HCT116 (cell line): ENCODE data around the gene KRT79. TPM values are rescaled to one million over a fixed set of nuclear protein-coding genes. Genes with fewer than 3 reads are reported as not detected.

ENCODE experiments used
- ATAC-seq: fragments of 200-7000 bp; cut with Tn5 transposase; 2 replicates; pipeline ENCODE4 v1.9.1; 2020; ENCODE audit warnings: mild to moderate bottlenecking, moderate library complexity
- BruUV-seq: library from RNA; stranded (reverse); fragments of 400-500 nt; replicated peaks from 2 replicates; lab custom pipeline; 2021; lab: Mats Ljungman, UMichigan
- CTCF ChIA-PET: fragments of 300-600 bp; sonication (Branson Sonifier 250); formaldehyde crosslinking; loops from one replicate; lab custom pipeline; 2021; ENCODE audit warnings: antibody characterized with exemption; lab: Charles Lee
- POLR2A ChIA-PET: fragments of 300-600, 350-600 bp; sonication (Branson Sonifier 250); formaldehyde crosslinking; loops from one replicate; lab custom pipeline; 2021; ENCODE audit warnings: antibody characterized with exemption; lab: Charles Lee
- RAD21 ChIA-PET, 2 experiments: fragments of 300-600 bp; sonication (Branson Sonifier 250); formaldehyde crosslinking; loops; one replicate each; lab custom pipeline; 2023; ENCODE audit warnings: low total read pairs in 2 of 2; ENCODE audit not compliant: uncharacterized antibody in 2 of 2, unreplicated experiment in 2 of 2, low non-redundant PET in 1 of 2; lab: Charles Lee
- DNase-seq: peaks from one replicate; pipeline ENCODE4 v3.0.0-alpha.2; 2010; ENCODE audit warnings: low read depth, low spot score
- H2AFZ ChIP-seq: fragments of 200-600 bp; shearing (Covaris generic), sonication (generic); 2 replicates; pipeline ENCODE4 v1.6.1; 2017; ENCODE audit warnings: low read depth, mixed run types, mixed read lengths, antibody characterized with exemption, low read length; ENCODE audit not compliant: poor library complexity, severe bottlenecking
- H3K27ac ChIP-seq: 2 replicates; pipeline ENCODE4 v1.5.1; 2012; ENCODE audit warnings: low read depth, low read length
- H3K27me3 ChIP-seq: fragments of 200-600 bp; sonication (generic); 2 replicates; pipeline ENCODE4 v1.6.1; 2016; ENCODE audit warnings: mixed run types, low read length, mixed read lengths; ENCODE audit not compliant: insufficient read depth
- H3K36me3 ChIP-seq, 2 experiments: fragments of 200-500 bp in 1 of 2; fragments of 200-600 bp in 1 of 2; sonication (Bioruptor generic) in 1 of 2; sonication (generic) in 1 of 2; 2 replicates each; pipeline versions ENCODE4 v1.5.1 to v1.6.1; 2014 to 2016; ENCODE audit warnings: low read length in 2 of 2, inconsistent platforms in 1 of 2, mixed read lengths in 1 of 2, mixed run types in 1 of 2; ENCODE audit not compliant: insufficient read depth in 2 of 2, control insufficient read depth in 1 of 2
- H3K4me1 ChIP-seq, 2 experiments: fragments of 200-600 bp in 1 of 2; sonication (generic) in 1 of 2; 2 replicates each; pipeline versions ENCODE4 v1.5.1 to v1.6.1; 2012 to 2017; ENCODE audit warnings: low read length in 2 of 2, inconsistent platforms in 1 of 2, mild to moderate bottlenecking in 1 of 2, mixed read lengths in 1 of 2, mixed run types in 1 of 2, moderate library complexity in 1 of 2; ENCODE audit not compliant: insufficient read depth in 2 of 2, control insufficient read depth in 1 of 2
- H3K4me2 ChIP-seq: fragments of 200-600 bp; sonication (generic); 2 replicates; pipeline ENCODE4 v1.6.1; 2017; ENCODE audit warnings: mixed run types, low read length, mixed read lengths
- H3K4me3 ChIP-seq, 2 experiments: fragments of 200-600 bp in 1 of 2; sonication (generic) in 1 of 2; replicated peaks in 1 of 2; 2 replicates each; pipeline ENCODE4 v1.5.1; 2011 to 2016; ENCODE audit warnings: low read length in 2 of 2, control low read depth in 1 of 2, low read depth in 1 of 2, mild to moderate bottlenecking in 1 of 2, mixed read lengths in 1 of 2, mixed run types in 1 of 2
- H3K79me2 ChIP-seq: fragments of 200-600 bp; sonication (generic); 2 replicates; pipeline ENCODE4 v1.6.1; 2017; ENCODE audit warnings: mild to moderate bottlenecking, mixed run types, low read length, moderate library complexity, mixed read lengths; ENCODE audit not compliant: insufficient read depth
- H3K9ac ChIP-seq: fragments of 200-600 bp; sonication (generic); 2 replicates; pipeline ENCODE4 v1.6.1; 2016; ENCODE audit warnings: low read length, mixed read lengths
- H3K9me2 ChIP-seq: fragments of 200-600 bp; sonication (generic), shearing (Covaris generic); 2 replicates; pipeline ENCODE4 v1.6.1; 2017; ENCODE audit warnings: mixed run types, mild to moderate bottlenecking, moderate library complexity; ENCODE audit not compliant: insufficient read depth
- H3K9me3 ChIP-seq, 2 experiments: fragments of 200-500 bp in 1 of 2; fragments of 200-600 bp in 1 of 2; sonication (Bioruptor generic) in 1 of 2; sonication (generic) in 1 of 2; 2 replicates each; pipeline ENCODE4 v1.6.1; 2014 to 2017; ENCODE audit warnings: low read length in 2 of 2, mixed read lengths in 2 of 2, inconsistent platforms in 1 of 2, low read depth in 1 of 2, mild to moderate bottlenecking in 1 of 2, mixed run types in 1 of 2, moderate library complexity in 1 of 2; ENCODE audit not compliant: control insufficient read depth in 1 of 2, insufficient read depth in 1 of 2
- H4K20me1 ChIP-seq: fragments of 200-600 bp; sonication (generic), shearing (Covaris generic); 2 replicates; pipeline ENCODE4 v1.6.1; 2017; ENCODE audit warnings: mixed run types, mild to moderate bottlenecking, moderate library complexity; ENCODE audit not compliant: insufficient read depth
- EGR1 ChIP-seq: IDR thresholded peaks from 2 replicates; pipeline ENCODE4 v1.6.1; 2012; ENCODE audit warnings: low read depth
- ELF1 ChIP-seq: IDR thresholded peaks from 2 replicates; pipeline ENCODE4 v1.6.1; 2012; ENCODE audit warnings: low read depth, borderline replicate concordance
- EZH2phosphoT487 ChIP-seq: fragments of 200-600 bp; IDR thresholded peaks from 2 replicates; pipeline ENCODE4 v1.6.1; 2018; ENCODE audit warnings: antibody characterized with exemption, borderline replicate concordance
- FOSL1 ChIP-seq: IDR thresholded peaks from 2 replicates; pipeline ENCODE4 v1.6.1; 2012; ENCODE audit warnings: low read depth
- JUND ChIP-seq: IDR thresholded peaks from 2 replicates; pipeline ENCODE4 v1.6.1; 2012
- MAX ChIP-seq: IDR thresholded peaks from 2 replicates; pipeline ENCODE4 v1.6.1; 2012
- POLR2AphosphoS5 ChIP-seq: IDR thresholded peaks from 2 replicates; pipeline ENCODE4 v1.6.1; 2011; ENCODE audit warnings: mild to moderate bottlenecking, low read depth, low read length, moderate library complexity
- RAD21 ChIP-seq: IDR thresholded peaks from 2 replicates; pipeline ENCODE4 v1.6.1; 2012; ENCODE audit warnings: low read depth, mild to moderate bottlenecking
- REST ChIP-seq: IDR thresholded peaks from 2 replicates; pipeline ENCODE4 v1.6.1; 2012; ENCODE audit warnings: low read depth
- SP1 ChIP-seq: IDR thresholded peaks from 2 replicates; pipeline ENCODE4 v1.6.1; 2012; ENCODE audit warnings: low read depth
- TCF7L2 ChIP-seq: IDR thresholded peaks from 2 replicates; pipeline ENCODE4 v1.7.0; 2011; ENCODE audit warnings: borderline replicate concordance, inconsistent platforms; ENCODE audit not compliant: insufficient read depth, insufficient read length; ENCODE audit errors: extremely low read depth
- YY1 ChIP-seq: IDR thresholded peaks from 2 replicates; pipeline ENCODE4 v1.6.1; 2011; ENCODE audit warnings: low read length, low read depth, moderate library complexity, mild to moderate bottlenecking; ENCODE audit not compliant: insufficient replicate concordance; ENCODE audit errors: extremely low read depth
- ZNF274 ChIP-seq: fragments of 200-500 bp; sonication (Bioruptor generic); IDR thresholded peaks from 2 replicates; pipeline ENCODE4 v1.6.1; 2014; ENCODE audit warnings: mild to moderate bottlenecking, low read depth, low read length, inconsistent platforms
- intact Hi-C: fragments of 100-400 bp; cut with micrococcal nuclease; formaldehyde crosslinking; loops from 2 replicates; pipeline ENCODE4 v1.10.0; 2022
- total RNA-seq: library from RNA; stranded (reverse); gene quantifications from one replicate; pipeline ENCODE4 v1.2.1, GENCODE V29; 2021; ENCODE audit not compliant: unreplicated experiment
- TF ChIP-seq, protein P1 (sequence below), 3 experiments: fragments of 200-600 bp in 1 of 3; sonication (generic) in 1 of 3; IDR thresholded peaks in 2 of 3; conservative IDR thresholded peaks in 1 of 3; 2 replicates each; pipeline ENCODE4 v1.5.1; 2012 to 2017; ENCODE audit warnings: low read depth in 2 of 3, low read length in 2 of 3, antibody characterized with exemption in 1 of 3, borderline replicate concordance in 1 of 3, control low read depth in 1 of 3, mild to moderate bottlenecking in 1 of 3, mixed read lengths in 1 of 3, mixed run types in 1 of 3, moderate library complexity in 1 of 3; ENCODE audit not compliant: insufficient read depth in 1 of 3

The KRT79 gene
- total RNA-seq, 1 experiment from 2014 or later: not detected

- no peaks in the 10 kb centered on the region for H4K20me1 ChIP-seq
- no peak overlapping the region for H2AFZ ChIP-seq
- ChIA-PET RAD21 (no interaction called here), CTCF (no interaction called here), POLR2A (no interaction called here)
- no peak overlapping the region for H3K27ac ChIP-seq
- no TSS peak for BruUV-seq
- H3K4me3 ChIP-seq: no peak overlapping the region
- no peaks in the 10 kb centered on the region for H3K36me3 ChIP-seq
- no peak overlapping the region for H3K4me2 ChIP-seq
- H3K9ac ChIP-seq: no peak overlapping the region
- H3K9me2 ChIP-seq: no peaks in the 10 kb centered on the region
- H3K27me3 ChIP-seq: no peaks in the 10 kb centered on the region
- ATAC-seq (no peak), DNase-seq (no peak)
- intact Hi-C loops: no loop called here
- TF ChIP-seq TCF7L2: no peak
- TF ChIP-seq MAX: no peak
- TF ChIP-seq ELF1: no peak
- no peak for TF ChIP-seq YY1
- no peak for TF ChIP-seq JUND
- TF ChIP-seq EGR1: no peak
- TF ChIP-seq ZNF274: no peak
- TF ChIP-seq, protein P1, sequence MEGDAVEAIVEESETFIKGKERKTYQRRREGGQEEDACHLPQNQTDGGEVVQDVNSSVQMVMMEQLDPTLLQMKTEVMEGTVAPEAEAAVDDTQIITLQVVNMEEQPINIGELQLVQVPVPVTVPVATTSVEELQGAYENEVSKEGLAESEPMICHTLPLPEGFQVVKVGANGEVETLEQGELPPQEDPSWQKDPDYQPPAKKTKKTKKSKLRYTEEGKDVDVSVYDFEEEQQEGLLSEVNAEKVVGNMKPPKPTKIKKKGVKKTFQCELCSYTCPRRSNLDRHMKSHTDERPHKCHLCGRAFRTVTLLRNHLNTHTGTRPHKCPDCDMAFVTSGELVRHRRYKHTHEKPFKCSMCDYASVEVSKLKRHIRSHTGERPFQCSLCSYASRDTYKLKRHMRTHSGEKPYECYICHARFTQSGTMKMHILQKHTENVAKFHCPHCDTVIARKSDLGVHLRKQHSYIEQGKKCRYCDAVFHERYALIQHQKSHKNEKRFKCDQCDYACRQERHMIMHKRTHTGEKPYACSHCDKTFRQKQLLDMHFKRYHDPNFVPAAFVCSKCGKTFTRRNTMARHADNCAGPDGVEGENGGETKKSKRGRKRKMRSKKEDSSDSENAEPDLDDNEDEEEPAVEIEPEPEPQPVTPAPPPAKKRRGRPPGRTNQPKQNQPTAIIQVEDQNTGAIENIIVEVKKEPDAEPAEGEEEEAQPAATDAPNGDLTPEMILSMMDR (IDR thresholded peaks at IDR 0.05 in 2 of 3, conservative IDR thresholded peaks at IDR 0.05 in 1 of 3; ENCODE audit: borderline replicate concordance in 1 of 3, insufficient read depth in 1 of 3, low read depth in 2 of 3, low read length in 2 of 3): no peak
- no peak for TF ChIP-seq FOSL1
- TF ChIP-seq POLR2AphosphoS5: no peak
- no peak for TF ChIP-seq REST
- no peak for TF ChIP-seq RAD21
- no peak for TF ChIP-seq SP1
- no peak for TF ChIP-seq EZH2phosphoT487
- H3K79me2 ChIP-seq: no peaks in the 10 kb centered on the region
- no peaks in the 10 kb centered on the region for H3K9me3 ChIP-seq
- peaks cover 0 to 15% of the 10 kb centered on the region in 2 experiments; a peak in 1 of 4 replicates for H3K4me1 ChIP-seq
These were observed 41.7 kb downstream of the KRT79 start for GRCh38 chr12:52792185-52793029.
